Astrocyte (in vitro differentiated cells and primary cell): Measurements from ENCODE around the gene GSTK1. TPM values are rescaled to one million over a fixed set of nuclear protein-coding genes. Genes with fewer than 3 reads are reported as not detected.

Experiments
- DNase-seq: peaks from one replicate; pipeline ENCODE4 v3.0.0-alpha.2; 2010; ENCODE audit warnings: low read depth
- FAIRE-seq: peaks from 2 replicates; lab custom pipeline; 2011; peaks lifted over from hg19 to GRCh38; lab: Jason Lieb, UNC
- H2AFZ ChIP-seq: 2 replicates; pipeline ENCODE4 v1.6.0; 2012; ENCODE audit warnings: low read depth, low read length, inconsistent platforms
- H3K27ac ChIP-seq: 2 replicates; pipeline ENCODE4 v1.5.1; 2011; ENCODE audit warnings: low read depth, low read length, inconsistent platforms
- H3K27me3 ChIP-seq: 2 replicates; pipeline ENCODE4 v1.6.0; 2011; ENCODE audit warnings: low read length, inconsistent platforms; ENCODE audit not compliant: insufficient read depth
- H3K36me3 ChIP-seq: 2 replicates; pipeline ENCODE4 v1.5.1; 2011; ENCODE audit warnings: low read length, inconsistent platforms; ENCODE audit not compliant: insufficient read depth
- H3K4me1 ChIP-seq: 2 replicates; pipeline ENCODE4 v1.5.1; 2011; ENCODE audit warnings: low read length, inconsistent platforms; ENCODE audit not compliant: insufficient read depth
- H3K4me2 ChIP-seq: 2 replicates; pipeline ENCODE4 v1.6.0; 2012; ENCODE audit warnings: low read length, inconsistent platforms
- H3K4me3 ChIP-seq: 2 replicates; pipeline ENCODE4 v1.5.1; 2011; ENCODE audit warnings: low read depth, mild to moderate bottlenecking, low read length, inconsistent platforms; ENCODE audit not compliant: insufficient read depth
- H3K79me2 ChIP-seq: 2 replicates; pipeline ENCODE4 v1.6.0; 2012; ENCODE audit warnings: mild to moderate bottlenecking, low read length, inconsistent platforms; ENCODE audit not compliant: insufficient read depth
- H3K9ac ChIP-seq: 2 replicates; pipeline ENCODE4 v1.6.0; 2012; ENCODE audit warnings: mild to moderate bottlenecking, low read length, inconsistent platforms
- H3K9me3 ChIP-seq: 2 replicates; pipeline ENCODE4 v1.5.1; 2012; ENCODE audit warnings: low read depth, mild to moderate bottlenecking, low read length, inconsistent platforms; ENCODE audit not compliant: insufficient read depth
- H4K20me1 ChIP-seq: 2 replicates; pipeline ENCODE4 v1.6.0; 2012; ENCODE audit warnings: low read length, inconsistent platforms; ENCODE audit not compliant: insufficient read depth
- H3K27ac Mint-ChIP-seq: one replicate; pipeline ENCODE4 v1.8.0; 2021; ENCODE audit warnings: mild to moderate bottlenecking, mixed read lengths; ENCODE audit not compliant: unreplicated experiment
- H3K27me3 Mint-ChIP-seq: one replicate; pipeline ENCODE4 v1.8.0; 2021; ENCODE audit warnings: low read depth, mixed read lengths; ENCODE audit not compliant: unreplicated experiment
- H3K36me3 Mint-ChIP-seq: one replicate; pipeline ENCODE4 v1.8.0; 2021; ENCODE audit warnings: low read depth, mixed read lengths; ENCODE audit not compliant: unreplicated experiment
- H3K4me1 Mint-ChIP-seq: one replicate; pipeline ENCODE4 v1.8.0; 2021; ENCODE audit warnings: low read depth, mixed read lengths; ENCODE audit not compliant: unreplicated experiment
- H3K4me3 Mint-ChIP-seq: one replicate; pipeline ENCODE4 v1.8.0; 2021; ENCODE audit warnings: mild to moderate bottlenecking, moderate library complexity, mixed read lengths; ENCODE audit not compliant: unreplicated experiment
- H3K9me3 Mint-ChIP-seq: one replicate; pipeline ENCODE4 v1.8.0; 2021; ENCODE audit warnings: mild to moderate bottlenecking, mixed read lengths; ENCODE audit not compliant: unreplicated experiment
- CTCF ChIP-seq: IDR thresholded peaks from 2 replicates; pipeline ENCODE4 v1.5.1; 2011; ENCODE audit warnings: low read depth, mild to moderate bottlenecking, inconsistent platforms, low read length, moderate library complexity; ENCODE audit not compliant: insufficient read depth
- EZH2 ChIP-seq: IDR thresholded peaks from 2 replicates; pipeline ENCODE4 v1.6.1; 2012; ENCODE audit warnings: mild to moderate bottlenecking, low read length, inconsistent platforms; ENCODE audit not compliant: insufficient read depth
- total RNA-seq: library from RNA; stranded (reverse); gene quantifications from 2 replicates; pipeline ENCODE4 v1.2.1, GENCODE V29; 2021

GSTK1 gene
- total RNA-seq, 1 donor from 2014 or later: 97.5 TPM

- no peaks in the 10 kb centered on the region for H3K27me3 Mint-ChIP-seq
- Histone ChIP-seq H3K27me3 (no peaks in the 10 kb centered on the region), H4K20me1 (peaks cover 33% of the 10 kb centered on the region), H3K36me3 (peaks cover 19% of the 10 kb centered on the region), H3K27ac (no peak overlapping the region), H3K9me3 (no peaks in the 10 kb centered on the region), H3K79me2 (peaks cover 52% of the 10 kb centered on the region), H3K9ac (no peak overlapping the region), H3K4me1 (peaks cover 9% of the 10 kb centered on the region), H2AFZ (no peak overlapping the region), H3K4me2 (peak overlapping the region; percentile 94), H3K4me3 (no peak overlapping the region)
- TF ChIP-seq CTCF: no peak
- TF ChIP-seq EZH2: no peak
- H3K27ac Mint-ChIP-seq: no peak overlapping the region
- DNase-seq: no peak
- peaks cover 5% of the 10 kb centered on the region for H3K4me1 Mint-ChIP-seq
- H3K9me3 Mint-ChIP-seq: peaks cover 4% of the 10 kb centered on the region
- no peak overlapping the region for H3K4me3 Mint-ChIP-seq
- FAIRE-seq: no peak
- peaks cover 17% of the 10 kb centered on the region for H3K36me3 Mint-ChIP-seq
Observed at GRCh38 chr7:143290293-143290692, 27.1 kb downstream of the GSTK1 start.

GRCh38 chr7:143292876-143293275 is 29.6 kb downstream of the GSTK1 start:
- H4K20me1 ChIP-seq: peaks cover 38% of the 10 kb centered on the region
- H3K4me3 Mint-ChIP-seq: no peak overlapping the region
- no peak for FAIRE-seq
- H3K9me3 Mint-ChIP-seq: no peaks in the 10 kb centered on the region
- no peak for DNase-seq
- TF ChIP-seq CTCF: no peak
- peaks cover 5% of the 10 kb centered on the region for H3K4me1 Mint-ChIP-seq
- H3K36me3 Mint-ChIP-seq: peaks cover 25% of the 10 kb centered on the region
- no peak overlapping the region for H3K9ac ChIP-seq
- H3K27me3 Mint-ChIP-seq: no peaks in the 10 kb centered on the region
- peaks cover 21% of the 10 kb centered on the region for H3K4me1 ChIP-seq
- H2AFZ ChIP-seq: no peak overlapping the region
- no peak overlapping the region for H3K27ac ChIP-seq
- H3K36me3 ChIP-seq: peaks cover 30% of the 10 kb centered on the region
- H3K79me2 ChIP-seq: peaks cover 53% of the 10 kb centered on the region
- no peaks in the 10 kb centered on the region for H3K9me3 ChIP-seq
- H3K27me3 ChIP-seq: no peaks in the 10 kb centered on the region
- no peak overlapping the region for H3K27ac Mint-ChIP-seq
- no peak overlapping the region for H3K4me3 ChIP-seq
- no peak overlapping the region for H3K4me2 ChIP-seq

- Histone ChIP-seq H3K27me3 (no peaks in the 10 kb centered on the region), H2AFZ (no peak overlapping the region), H4K20me1 (peaks cover 38% of the 10 kb centered on the region), H3K9ac (no peak overlapping the region), H3K4me2 (peak overlapping the region; percentile 34), H3K79me2 (peaks cover 36% of the 10 kb centered on the region), H3K36me3 (peaks cover 52% of the 10 kb centered on the region), H3K9me3 (no peaks in the 10 kb centered on the region), H3K4me1 (peaks cover 12% of the 10 kb centered on the region), H3K27ac (peak overlapping the region; percentile 37), H3K4me3 (no peak overlapping the region)
- peaks cover 36% of the 10 kb centered on the region for H3K36me3 Mint-ChIP-seq
- peaks cover 1% of the 10 kb centered on the region for H3K4me1 Mint-ChIP-seq
- TF ChIP-seq EZH2: no peak
- no peak for TF ChIP-seq CTCF
- H3K9me3 Mint-ChIP-seq: no peaks in the 10 kb centered on the region
- DNase-seq (peak; percentile 82), FAIRE-seq (peak; percentile 13)
- no peak overlapping the region for H3K27ac Mint-ChIP-seq
- no peak overlapping the region for H3K4me3 Mint-ChIP-seq
- no peaks in the 10 kb centered on the region for H3K27me3 Mint-ChIP-seq
Observed at GRCh38 chr7:143295870-143296269, 32.6 kb downstream of the GSTK1 start.
